Stimulated activated CD4-positive, alpha-beta T cell treated with anti-CD3 and anti-CD28 coated beads, Interleukin-4, amount 100 ng/mL, for 4 hours (primary cell): Measurements from ENCODE around the gene UTP14C.
A peak's percentile ranks its signal among the peaks of the same experiment; 100 is the strongest.
"Not testable (repeated sequence)": the region's sequence is repeated elsewhere in the genome, so short reads cannot be mapped to it uniquely, and the experiment has no call there.

ENCODE experiments used
- DNase-seq, 2 experiments: peaks; one replicate each; pipeline ENCODE4 v3.0.0-alpha.2; 2020

The UTP14C gene

DNA sequence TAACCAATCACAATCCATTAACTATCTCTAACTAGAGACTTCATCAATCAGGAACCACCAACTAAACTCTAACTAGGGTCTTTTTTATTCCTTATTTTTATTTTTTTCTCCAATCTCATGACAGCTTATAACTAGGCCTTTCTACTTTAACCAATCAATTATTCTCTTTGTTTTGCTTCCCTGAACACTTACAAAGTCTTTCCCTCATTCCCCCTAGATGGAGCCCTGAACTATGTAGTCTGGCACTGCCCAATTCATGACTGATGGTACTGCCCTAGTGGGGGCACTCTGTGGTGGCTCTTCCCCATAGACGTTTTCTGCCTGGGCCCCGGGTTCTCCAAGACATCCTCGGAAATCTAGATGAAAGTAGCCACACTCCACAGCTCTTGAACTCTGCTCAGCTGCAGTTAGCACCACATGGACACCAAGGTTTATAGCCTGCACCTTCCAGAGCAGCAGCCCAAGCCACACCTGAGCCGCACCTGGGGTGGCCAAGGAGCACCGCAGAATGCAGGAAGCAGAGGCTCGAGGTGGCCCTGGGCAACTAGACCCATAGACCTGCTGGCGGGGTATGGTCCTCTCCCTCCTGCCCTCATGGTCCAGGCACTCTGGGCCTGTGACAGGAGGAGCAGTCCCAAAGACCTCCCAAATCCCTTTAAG, 19.9 kb upstream of the UTP14C start:
- DNase-seq = no peak

DNA sequence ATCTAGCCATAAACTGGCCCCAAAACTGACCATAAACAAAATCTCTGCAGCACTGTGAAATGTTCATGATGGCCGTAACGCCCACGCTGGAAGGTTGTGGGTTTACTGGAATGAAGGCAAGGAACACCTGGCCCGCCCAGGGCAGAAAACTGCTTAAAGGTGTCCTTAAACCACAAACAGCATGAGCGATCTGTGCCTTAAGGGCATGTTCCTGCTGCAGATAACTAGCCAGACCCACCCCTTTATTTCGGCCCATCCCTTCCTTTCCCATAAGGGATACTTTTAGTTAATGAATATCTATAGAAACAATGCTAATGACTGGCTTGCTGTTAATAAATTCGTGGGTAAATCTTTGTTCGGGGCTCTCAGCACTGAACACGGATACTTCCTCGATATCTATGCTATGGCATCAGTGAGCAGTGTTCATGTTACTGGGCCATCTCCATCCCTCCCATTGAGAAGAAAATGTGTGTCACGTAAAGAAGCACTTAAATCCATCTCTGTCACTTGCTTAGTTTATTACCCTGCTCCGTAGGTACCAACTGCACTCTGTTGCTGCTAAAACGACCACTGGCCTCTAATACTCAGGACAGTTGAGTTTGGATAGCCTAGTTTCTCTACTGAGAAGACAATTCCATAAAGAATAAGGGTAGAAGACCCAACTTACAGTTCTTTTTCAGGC, 18.5 kb upstream of the UTP14C start:
- DNase-seq = no peak

- DNase-seq = no peak
Observed at GRCh38 chr13:52006523-52007245, 17.8 kb upstream of the UTP14C start.

GRCh38 chr13:52009946-52010345, 14.5 kb upstream of the UTP14C start:
- no peak for DNase-seq

DNA sequence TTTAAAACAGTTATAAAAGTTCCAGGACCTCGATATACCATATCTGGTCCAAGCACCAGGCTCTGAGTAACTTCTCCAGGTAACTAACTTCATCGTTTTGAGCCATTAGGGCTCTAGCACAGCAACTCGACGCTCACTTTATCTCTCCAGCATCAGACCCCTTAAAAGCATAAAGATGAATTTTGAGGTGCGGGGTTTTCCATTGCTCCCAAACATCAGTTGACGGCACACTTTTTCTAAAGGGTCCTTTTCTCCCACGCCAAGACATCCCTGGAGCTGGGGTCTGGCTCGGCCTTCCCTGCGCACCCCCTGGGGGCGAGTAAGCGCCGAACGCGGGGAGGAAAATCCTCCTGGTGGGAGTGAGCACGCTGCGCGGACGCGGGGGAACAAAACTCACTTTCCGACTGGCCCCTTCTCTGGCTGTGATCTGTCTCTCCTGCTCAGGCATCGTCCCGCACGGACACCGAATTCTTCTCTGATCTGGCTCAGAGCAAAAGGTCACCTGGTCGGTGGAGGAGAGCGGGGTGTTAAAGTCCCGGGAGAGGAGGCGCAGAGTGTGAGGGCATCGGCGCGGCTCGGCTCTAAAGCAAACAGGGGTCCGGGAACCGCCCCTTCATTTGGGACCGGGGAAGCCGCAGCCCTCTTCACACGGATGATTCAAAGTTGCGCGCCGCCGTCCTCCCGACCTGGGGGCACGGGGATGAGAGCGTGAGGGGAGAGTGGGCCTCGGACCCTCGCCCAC, 13.4 kb upstream of the UTP14C start, which contains the start of gene ATP7B:
ATP7B (minus strand) TSS at position 561 of the 742 bp plus-strand sequence; CDS start at position 448, 113 bp downstream.
- peak; percentile 2 to 23 for DNase-seq

DNA sequence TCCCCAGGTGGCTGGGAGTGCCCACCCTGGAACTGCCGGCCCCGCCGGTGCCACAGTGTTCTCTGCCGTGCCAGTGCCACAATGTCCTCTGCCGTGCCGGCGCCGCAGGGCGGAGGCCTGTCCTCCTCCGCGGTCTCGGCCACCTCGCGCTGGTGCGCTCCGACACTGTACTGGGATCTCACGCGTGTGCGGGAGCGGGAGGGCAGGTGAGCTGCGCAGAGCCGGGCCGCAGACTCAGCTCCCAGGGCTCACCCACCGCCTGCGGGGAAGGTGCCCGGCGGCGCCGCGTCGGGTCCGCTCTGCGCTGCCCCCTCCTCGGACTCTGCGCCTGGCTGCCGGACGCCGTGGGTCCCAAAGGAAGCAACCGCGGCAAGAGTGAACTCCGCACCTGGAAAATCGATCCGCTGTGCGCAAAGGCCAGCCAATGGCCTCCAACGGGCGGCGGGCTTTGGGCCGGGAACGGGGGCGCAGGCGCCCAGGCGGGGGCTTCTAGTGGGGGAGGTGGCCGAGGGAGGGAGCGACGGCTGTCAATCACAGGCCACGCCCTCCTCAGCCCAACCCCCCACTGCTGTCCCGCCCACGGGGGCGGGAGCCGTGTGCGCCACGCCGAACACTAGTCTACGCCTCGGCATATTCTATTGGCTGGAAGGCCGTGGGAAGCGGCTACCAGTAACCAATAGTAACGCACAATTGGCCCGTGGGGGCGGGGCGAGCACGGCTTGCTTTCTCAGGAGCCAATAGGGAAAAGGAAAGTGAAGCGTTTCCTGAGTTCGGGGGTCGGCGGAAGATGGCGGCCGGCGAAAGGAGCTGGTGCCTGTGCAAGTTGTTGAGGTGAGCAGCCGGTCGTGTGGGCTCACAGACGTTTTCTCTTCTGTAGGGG, 12.6 kb upstream of the UTP14C start, which contains the start of gene ALG11:
ALG11 (plus strand) TSS at position 767 of the 880 bp plus-strand sequence; CDS start at position 788, 21 bp downstream.
- DNase-seq = peak; percentile 99 to 100

DNA sequence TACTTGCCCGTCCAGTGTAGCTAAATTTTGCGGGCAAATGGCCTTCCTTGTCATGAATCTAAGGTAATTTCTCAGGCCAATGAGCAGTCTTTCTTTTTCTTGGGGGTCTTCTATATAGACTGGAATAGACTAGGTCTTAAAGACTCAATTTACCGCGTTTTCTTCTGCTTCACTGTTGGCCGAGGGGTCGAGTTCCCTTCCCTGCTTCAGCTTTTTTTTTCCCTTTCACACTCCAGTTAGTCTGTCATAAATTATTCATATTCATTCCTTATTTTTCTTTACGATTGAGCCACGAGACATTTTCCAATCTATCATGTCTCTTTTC, 12.0 kb upstream of the UTP14C start:
- no peak for DNase-seq

DNA sequence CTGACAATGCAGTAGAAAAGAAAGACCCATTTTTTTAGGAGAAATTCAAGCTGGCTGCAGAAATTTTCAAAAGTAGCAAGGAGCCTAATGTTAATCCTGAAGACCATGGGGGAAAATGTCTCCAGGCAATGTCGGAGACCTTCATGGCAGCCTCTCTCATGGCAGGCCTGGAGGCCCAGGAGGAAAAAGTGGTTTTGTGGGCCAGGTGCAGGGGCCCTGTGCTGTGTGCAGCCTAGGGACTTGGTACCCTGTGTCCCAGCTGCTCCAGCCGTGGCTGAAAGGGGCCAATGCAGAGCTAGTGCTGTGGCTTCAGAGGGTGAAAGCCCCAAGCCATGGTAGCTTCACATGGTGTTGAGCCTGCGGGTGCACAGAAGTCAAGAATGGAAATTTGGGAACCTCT, 8.2 kb upstream of the UTP14C start:
- DNase-seq = no peak

DNA sequence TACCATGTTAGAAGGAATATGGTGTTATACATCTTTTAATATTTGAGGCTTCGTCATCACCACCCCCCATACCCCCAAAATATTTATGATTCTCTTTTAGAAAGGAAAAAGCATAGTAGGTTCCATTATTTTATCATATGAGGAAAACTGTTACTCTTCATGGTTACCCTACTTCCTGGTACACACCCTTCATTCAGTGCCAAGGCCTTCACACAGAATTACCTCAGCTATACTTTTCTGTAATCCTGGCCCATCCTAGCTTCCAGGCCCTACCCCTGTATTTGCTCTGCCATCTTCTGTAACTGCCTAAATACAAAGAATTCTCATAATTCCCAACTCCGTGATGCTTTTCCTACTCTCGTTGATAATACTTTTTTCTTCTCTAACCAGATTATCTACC, 4.3 kb upstream of the UTP14C start:
- no peak for DNase-seq

- DNase-seq = no peak
Observed at GRCh38 chr13:52022356-52022755, 2.1 kb upstream of the UTP14C start.

DNA sequence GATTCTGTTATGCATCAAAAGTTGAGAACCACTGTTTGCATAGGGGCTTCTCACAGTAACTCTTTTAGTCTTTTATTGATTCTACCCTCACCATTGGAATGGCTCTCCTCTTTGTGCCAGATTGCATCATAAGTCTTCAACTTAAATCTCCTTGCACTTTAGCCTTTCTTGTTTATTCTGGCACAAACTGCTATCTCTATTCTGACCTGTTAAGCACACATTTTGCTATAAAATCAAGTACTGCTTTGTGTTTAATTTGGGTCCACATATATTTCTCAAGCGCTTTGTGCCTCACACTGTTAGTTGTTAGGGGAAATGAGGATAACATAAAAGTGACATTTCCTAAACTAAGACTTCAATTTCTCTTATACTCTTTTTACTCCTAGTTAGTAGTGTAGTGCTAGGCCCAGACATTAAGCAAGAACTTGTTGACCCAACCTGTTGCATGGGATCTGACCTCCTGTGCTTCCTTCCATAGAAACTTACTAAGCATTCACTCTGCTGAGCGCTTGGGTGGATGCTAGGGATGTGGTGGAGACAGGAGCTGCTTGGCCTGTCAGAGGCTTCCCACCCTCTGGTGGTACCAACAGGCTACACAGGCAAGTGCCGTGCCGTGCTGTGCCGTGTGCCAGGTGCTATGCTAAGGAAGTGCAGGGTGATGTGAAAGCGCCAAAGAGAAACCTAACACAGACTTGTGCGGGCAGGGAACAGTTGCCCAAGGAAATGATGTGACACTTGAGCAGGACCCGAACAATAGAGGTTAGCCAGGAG, 1.2 kb downstream of the UTP14C start:
- DNase-seq = no peak

DNA sequence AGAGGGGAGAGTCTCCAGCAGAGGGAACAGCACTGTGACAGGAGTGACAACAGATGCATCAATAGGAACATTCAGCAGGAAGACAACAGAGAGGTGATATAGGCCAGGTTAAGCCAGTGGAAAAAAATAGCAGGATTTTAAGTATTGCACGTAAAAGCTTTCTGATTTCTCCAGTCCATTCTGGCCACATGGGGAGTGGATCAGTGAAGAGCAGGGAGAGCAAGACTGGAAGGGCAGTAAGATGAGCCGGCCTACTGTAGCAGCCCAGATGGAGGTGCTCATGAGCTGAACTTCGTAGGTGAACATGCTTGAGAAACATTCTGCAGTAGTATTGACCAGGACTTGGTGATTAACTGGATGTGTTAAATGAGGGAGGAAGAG, 1.7 kb downstream of the UTP14C start:
- DNase-seq = no peak

DNA sequence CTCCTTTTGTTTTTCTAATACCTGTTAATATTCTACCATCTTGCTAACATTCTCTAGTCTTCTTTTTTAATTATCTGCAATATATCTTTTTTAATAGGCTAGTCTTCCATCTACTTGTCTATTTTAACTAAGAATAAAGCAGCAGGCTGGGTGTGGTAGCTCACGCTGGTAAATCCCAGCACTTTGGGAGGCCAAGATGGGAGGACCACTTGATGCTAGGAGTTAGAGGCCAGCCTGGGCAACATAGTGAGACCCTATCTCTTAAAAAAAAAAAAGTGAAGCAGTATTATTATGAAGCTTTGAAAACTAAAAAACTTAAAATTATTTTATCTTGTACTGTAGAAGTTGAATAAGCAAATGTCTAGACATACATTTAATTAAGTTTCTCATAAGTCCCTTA, 3.3 kb downstream of the UTP14C start:
- DNase-seq = no peak

DNA sequence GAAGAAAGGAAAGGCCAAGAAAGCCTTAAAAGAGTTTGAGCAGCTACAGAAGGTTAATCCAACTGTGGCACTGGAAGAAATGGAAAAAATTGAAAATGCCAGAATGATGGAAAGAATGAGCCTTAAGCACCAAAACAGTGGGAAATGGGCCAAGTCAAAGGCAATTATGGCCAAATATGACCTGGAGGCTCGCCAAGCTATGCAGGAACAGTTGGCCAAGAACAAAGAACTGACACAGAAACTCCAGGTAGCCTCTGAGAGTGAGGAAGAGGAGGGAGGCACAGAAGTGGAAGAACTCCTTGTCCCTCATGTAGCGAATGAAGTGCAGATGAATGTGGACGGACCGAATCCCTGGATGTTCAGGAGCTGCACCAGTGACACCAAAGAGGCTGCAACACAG, 5.1 kb downstream of the UTP14C start:
- DNase-seq = no peak

DNA sequence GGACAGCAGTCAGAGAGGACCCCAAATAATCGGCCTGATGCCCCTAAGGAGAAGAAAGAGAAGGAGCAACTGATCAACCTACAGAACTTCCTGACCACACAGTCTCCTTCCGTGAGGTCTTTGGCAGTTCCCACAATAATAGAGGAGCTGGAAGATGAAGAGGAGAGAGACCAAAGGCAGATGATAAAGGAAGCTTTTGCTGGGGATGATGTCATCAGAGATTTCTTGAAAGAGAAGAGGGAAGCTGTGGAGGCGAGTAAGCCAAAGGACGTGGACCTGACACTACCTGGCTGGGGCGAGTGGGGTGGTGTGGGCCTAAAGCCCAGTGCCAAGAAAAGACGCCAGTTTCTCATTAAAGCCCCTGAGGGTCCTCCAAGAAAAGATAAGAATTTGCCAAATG, 5.9 kb downstream of the UTP14C start:
- not testable (repeated sequence) for DNase-seq

DNA sequence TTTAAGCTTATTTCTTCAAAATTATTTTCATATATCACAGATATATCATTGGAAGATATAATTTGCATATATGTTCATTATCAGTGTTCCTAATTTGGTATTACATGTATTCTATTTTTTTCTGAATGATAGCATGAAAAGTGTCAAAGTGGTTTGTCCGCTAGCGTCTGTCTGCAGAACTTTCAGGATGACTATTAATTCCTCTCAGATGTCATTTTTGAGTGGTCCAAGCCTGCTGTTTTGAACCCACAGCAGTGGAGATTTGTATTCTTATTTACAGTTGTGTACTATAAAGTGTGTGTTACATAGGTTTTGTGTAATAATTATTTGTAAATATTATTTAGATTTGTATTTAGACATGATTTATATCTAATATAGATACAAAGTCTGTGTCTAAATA, 8.5 kb downstream of the UTP14C start:
- DNase-seq = no peak

GRCh38 chr13:52034616-52035226, 10.2 kb downstream of the UTP14C start:
- no peak for DNase-seq

DNA sequence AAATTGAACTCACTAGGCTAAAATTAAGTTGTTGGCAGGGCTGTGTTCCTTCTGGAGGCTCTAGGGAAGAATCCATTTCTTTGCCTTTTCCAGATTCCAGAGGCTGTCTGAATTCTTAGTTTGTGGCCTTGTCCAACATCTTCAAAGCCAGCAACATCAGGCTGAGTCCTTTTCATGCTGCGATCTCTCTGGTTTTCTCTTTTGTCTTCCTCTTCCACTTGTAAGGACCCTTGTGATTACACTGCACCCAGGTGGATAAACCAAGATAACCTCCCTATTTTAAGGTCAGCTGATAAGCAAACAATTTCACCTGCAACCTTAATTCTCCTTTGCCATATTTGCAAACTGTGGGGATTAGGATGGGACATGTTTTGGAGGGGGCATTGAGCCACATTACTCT, 11.5 kb downstream of the UTP14C start:
- DNase-seq = no peak

DNA sequence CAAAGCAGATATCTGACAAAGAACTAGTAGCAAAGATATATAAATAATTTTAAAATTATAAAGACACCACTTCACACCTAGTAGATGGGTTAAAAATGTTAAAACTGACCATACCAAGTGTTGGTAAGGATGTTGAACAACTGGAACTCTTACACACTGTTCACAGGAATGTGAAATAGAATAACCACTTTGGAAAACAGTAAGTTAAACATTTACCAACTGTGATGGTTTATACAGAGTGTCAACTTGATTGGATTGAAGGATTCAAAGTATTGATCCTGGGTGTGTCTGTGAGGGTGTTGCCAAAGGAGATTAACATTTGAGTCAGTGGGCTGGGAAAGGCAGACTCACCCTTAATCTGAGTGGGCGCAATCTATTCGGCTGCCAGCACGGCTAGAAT, 19.2 kb downstream of the UTP14C start:
- DNase-seq = no peak

DNA sequence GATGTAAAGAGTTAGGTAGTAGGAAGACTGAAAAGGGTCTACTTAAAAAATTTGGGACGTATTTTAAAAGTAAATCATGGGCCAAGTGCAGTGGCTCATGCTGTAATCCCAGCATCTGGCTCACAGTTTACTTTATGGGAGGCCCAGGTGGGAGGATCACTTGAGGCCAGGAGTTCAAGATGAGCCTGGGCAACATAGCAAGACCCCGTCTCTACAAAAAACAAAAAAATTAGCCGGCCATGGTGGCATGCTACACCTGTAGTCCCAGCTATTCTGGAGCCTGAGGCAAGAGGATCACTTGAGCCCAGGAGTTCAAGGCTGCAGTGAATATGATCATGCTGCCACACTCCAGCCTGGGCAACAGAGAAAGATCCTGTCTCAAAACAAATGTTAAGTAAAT, 23.0 kb downstream of the UTP14C start:
- no peak for DNase-seq

- DNase-seq = no peak
Observed at GRCh38 chr13:52048516-52048915, 24.0 kb downstream of the UTP14C start.
